Lung (tissue), 12 donors: ENCODE data around the gene STK35. TPM values are rescaled to one million over a fixed set of nuclear protein-coding genes. Genes with fewer than 3 reads are reported as not detected.

Experiments used
- ATAC-seq: fragments of 200-7000 bp; cut with Tn5 transposase; one replicate; pipeline ENCODE4 v1.9.1; 2020; ENCODE audit warnings: moderate number of reproducible peaks; ENCODE audit not compliant: insufficient read depth, low FRiP score
- DNase-seq, 3 donors: peaks; one replicate each; pipeline ENCODE4 v3.0.0-alpha.2; 2013 to 2017
- H3K27ac ChIP-seq, 2 donors: one replicate each; pipeline ENCODE4 v1.5.1; 2013; ENCODE audit warnings: mild to moderate bottlenecking in 2 of 2, moderate library complexity in 2 of 2, control low read depth in 1 of 2, inconsistent platforms in 1 of 2, low read depth in 1 of 2, low read length in 1 of 2
- H3K27me3 ChIP-seq, 3 donors: one replicate each; pipeline ENCODE4 v1.5.1; 2013; ENCODE audit warnings: low read length in 2 of 3; ENCODE audit not compliant: control insufficient read depth in 3 of 3, insufficient read depth in 3 of 3
- H3K36me3 ChIP-seq, 4 donors: one replicate each; pipeline ENCODE4 v1.5.1; 2013; ENCODE audit warnings: low read length in 4 of 4, mild to moderate bottlenecking in 1 of 4, moderate library complexity in 1 of 4; ENCODE audit not compliant: control insufficient read depth in 4 of 4, insufficient read depth in 4 of 4
- H3K4me1 ChIP-seq, 5 donors: one replicate each; pipeline ENCODE4 v1.5.1; 2013; ENCODE audit warnings: low read length in 5 of 5, mild to moderate bottlenecking in 2 of 5, moderate library complexity in 1 of 5; ENCODE audit not compliant: control insufficient read depth in 5 of 5, insufficient read depth in 5 of 5
- H3K4me3 ChIP-seq: one replicate; pipeline ENCODE4 v1.5.1; 2013; ENCODE audit warnings: mild to moderate bottlenecking, control low read depth, moderate library complexity
- H3K9ac ChIP-seq, 2 donors: one replicate each; pipeline ENCODE4 v1.5.1; 2013; ENCODE audit warnings: low read length in 2 of 2, control low read depth in 1 of 2; ENCODE audit not compliant: insufficient read depth in 1 of 2
- H3K9me3 ChIP-seq, 4 donors: one replicate each; pipeline ENCODE4 v1.5.1; 2013; ENCODE audit warnings: low read length in 3 of 4, mild to moderate bottlenecking in 1 of 4, moderate library complexity in 1 of 4; ENCODE audit not compliant: control insufficient read depth in 4 of 4, insufficient read depth in 3 of 4
- CTCF ChIP-seq: IDR thresholded peaks from 2 replicates; pipeline ENCODE4 v1.5.1; 2012; ENCODE audit warnings: mild to moderate bottlenecking; ENCODE audit errors: control extremely low read depth, extremely low read depth
- WGBS, 2 donors: extraction: QIAGEN DNeasy Blood & Tissue Kit; methylation state at CpG; one replicate each; pipeline ENCODE4 v1.1.7; 2013; 5-methylcytosine and 5-hydroxymethylcytosine counted together
- polyA plus RNA-seq, 2 donors: library from polyadenylated mRNA; stranded (reverse); fragments of 200-250 nt; gene quantifications; one replicate each; pipeline ENCODE4 v1.2.1, GENCODE V29; 2013
- total RNA-seq, 2 donors: library from RNA; depleted of rRNA in 1 of 2; stranded (reverse); fragments of >200 nt in 1 of 2; gene quantifications; one replicate each; pipeline ENCODE4 v1.2.1, GENCODE V29; 2014 to 2021
- donor health status: control.
- donor health status: control.
- donor health status: Bipolar disorder and iron deficiency.
- donor health status: healthy.
- donor health status: DM: yes; HTN: yes; CAD: no.

The STK35 gene
- total and polyA plus RNA-seq, 4 donors: 5.8 to 24.2 (median 12.5) TPM

GRCh38 chr20:2165871-2166270 is 64.2 kb downstream of the STK35 start:
- ATAC-seq (no peak), DNase-seq (no peak)
- TF ChIP-seq CTCF: no peak
- Histone ChIP-seq H3K27ac (no peak overlapping the region), H3K9me3 (peaks cover 0 to 2% (median 0%) of the 10 kb centered on the region in 4 donors), H3K36me3 (no peaks in the 10 kb centered on the region), H3K4me3 (no peak overlapping the region), H3K9ac (no peak overlapping the region), H3K4me1 (no peaks in the 10 kb centered on the region), H3K27me3 (peaks cover 0 to 35% (median under 1%) of the 10 kb centered on the region in 3 donors)
- 89 to 93% methylated on average over 10 of the region's 10 CpGs for WGBS, 2 donors

GRCh38 chr20:2167112-2167511 is 65.5 kb downstream of the STK35 start:
- DNase-seq (no peak), ATAC-seq (no peak)
- no peaks in the 10 kb centered on the region for H3K9me3 ChIP-seq
- H3K27ac ChIP-seq: no peak overlapping the region
- TF ChIP-seq CTCF: no peak
- no peak overlapping the region for H3K9ac ChIP-seq
- H3K4me1 ChIP-seq: no peaks in the 10 kb centered on the region
- peaks cover 0 to 36% (median 0%) of the 10 kb centered on the region in 3 donors for H3K27me3 ChIP-seq
- H3K4me3 ChIP-seq: no peak overlapping the region
- H3K36me3 ChIP-seq: no peaks in the 10 kb centered on the region
- WGBS, 2 donors: 74 to 85% methylated on average over 5 of the region's 5 CpGs

- 73 to 81% methylated on average over 12 of the region's 12 CpGs for WGBS, 2 donors
- H3K4me3 ChIP-seq: no peak overlapping the region
- no peak for TF ChIP-seq CTCF
- no peaks in the 10 kb centered on the region for H3K36me3 ChIP-seq
- peaks cover 0 to 30% (median 0%) of the 10 kb centered on the region in 3 donors for H3K27me3 ChIP-seq
- H3K27ac ChIP-seq: no peak overlapping the region
- ATAC-seq (no peak), DNase-seq (no peak)
- H3K9me3 ChIP-seq: no peaks in the 10 kb centered on the region
- H3K9ac ChIP-seq: no peak overlapping the region
- peaks cover 0 to 3% (median 0%) of the 10 kb centered on the region in 5 donors for H3K4me1 ChIP-seq
Observed at GRCh38 chr20:2168946-2169345, 67.3 kb downstream of the STK35 start.

GRCh38 chr20:2169456-2170088 is 67.9 kb downstream of the STK35 start:
- no peak for ATAC-seq
- Histone ChIP-seq H3K27ac (no peak overlapping the region), H3K4me1 (peaks cover 0 to 3% (median 0%) of the 10 kb centered on the region in 5 donors), H3K27me3 (peaks cover 0 to 27% (median 0%) of the 10 kb centered on the region in 3 donors), H3K9me3 (no peaks in the 10 kb centered on the region), H3K9ac (no peak overlapping the region), H3K4me3 (no peak overlapping the region), H3K36me3 (no peaks in the 10 kb centered on the region)
- no peak for TF ChIP-seq CTCF
- no peak for DNase-seq
- 83 to 89% methylated on average over 11 to 12 of the region's 12 CpGs for whole genome bisulfite sequencing, 2 donors
